Measurements from ENCODE around the gene DERA.
"Not testable (repeated sequence)": the region's sequence is repeated elsewhere in the genome, so short reads cannot be mapped to it uniquely, and the experiment has no call there.

DERA gene

GRCh38 chr12:15910864-15911721 is at the start of gene DERA:
Gene DERA (plus strand): TSS chr12:15911332. CDS start chr12:15911384, 52 bp downstream.
- peak; percentile 71 for DNase-seq

DNA sequence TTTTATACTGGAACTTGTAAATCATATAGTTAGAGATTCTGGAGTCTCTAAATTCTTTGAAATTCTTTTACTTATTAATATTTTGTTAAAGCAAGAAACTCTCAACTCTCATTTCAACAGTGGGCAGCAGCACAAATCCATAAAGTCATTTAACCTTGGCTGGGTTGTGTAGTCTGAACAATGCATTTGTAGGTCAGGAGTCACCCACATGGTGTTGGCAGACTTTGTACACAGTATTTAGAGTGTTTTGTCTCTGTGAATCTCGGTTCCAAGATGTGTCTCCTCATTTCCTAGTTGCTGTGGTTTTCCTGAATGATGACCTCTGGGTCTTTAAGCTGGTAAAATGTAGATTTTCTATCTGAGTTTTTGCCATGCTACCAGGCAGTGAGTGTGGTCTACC is 49.7 kb upstream of the DERA start:
- DNase-seq: no peak

GRCh38 chr12:15862840-15863239 is 48.3 kb upstream of the DERA start:
- no peak for DNase-seq

GRCh38 chr12:15863372-15863771 is 47.8 kb upstream of the DERA start:
- no peak for DNase-seq

DNA sequence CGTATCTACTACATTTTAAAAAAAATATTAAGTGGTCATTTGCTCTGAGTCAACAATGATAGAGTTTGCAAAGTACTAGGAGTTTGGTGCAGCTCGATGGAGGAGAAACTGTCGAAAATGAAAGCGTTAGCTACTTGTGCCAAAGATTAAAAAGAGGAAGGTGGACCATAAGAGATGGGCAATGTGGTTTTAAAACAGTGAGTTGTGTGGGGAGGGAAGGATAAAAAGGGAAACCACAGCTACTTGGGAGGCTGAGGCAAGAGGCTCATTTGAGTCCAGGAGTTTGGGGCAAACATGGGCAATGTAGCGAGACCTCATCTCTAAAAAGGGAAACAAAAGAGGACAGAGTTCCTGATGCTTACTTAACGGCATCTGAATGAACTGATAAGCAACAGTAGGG is 47.1 kb upstream of the DERA start:
- DNase-seq: no peak

DNA sequence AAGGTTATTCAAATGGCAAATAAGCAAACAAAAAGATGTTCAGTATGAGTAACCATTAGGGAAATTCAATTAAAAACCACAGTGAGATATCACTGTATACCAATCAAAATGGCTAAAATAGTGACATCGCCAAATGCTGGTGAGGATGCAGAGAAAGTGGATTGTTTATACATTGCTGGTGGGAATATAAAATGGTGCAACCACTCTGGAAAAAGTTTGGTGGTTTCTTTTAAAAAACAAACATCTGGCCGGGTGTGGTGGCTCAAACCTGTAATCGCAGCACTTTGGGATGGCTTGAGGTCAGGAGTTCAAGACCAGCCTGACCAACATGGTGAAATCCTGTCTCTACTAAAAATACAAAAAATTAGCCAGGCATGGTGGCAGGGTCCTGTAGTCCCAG is 42.9 kb upstream of the DERA start:
- DNase-seq: no peak

DNA sequence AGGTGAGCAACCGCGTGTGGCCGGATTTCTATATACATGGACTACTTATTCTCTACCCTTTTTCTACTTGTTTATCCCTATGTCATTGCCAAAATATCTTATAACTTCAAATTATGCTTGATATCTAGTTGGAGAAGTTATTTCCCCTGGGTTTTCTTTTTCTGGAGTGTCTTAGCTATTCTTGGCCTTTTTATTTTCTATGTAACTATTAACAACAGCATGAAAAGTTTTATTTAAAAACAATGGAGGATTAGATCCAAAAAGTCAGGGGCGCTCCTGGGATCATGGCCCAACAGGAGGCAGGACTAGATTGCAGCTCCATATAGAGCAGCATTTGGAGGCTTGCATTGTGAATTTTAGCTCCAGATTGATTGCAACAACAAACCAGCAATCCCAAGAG is 37.6 kb upstream of the DERA start:
- no peak for DNase-seq

- DNase-seq: not testable (repeated sequence)
These were observed 36.5 kb upstream of the DERA start for GRCh38 chr12:15874556-15875145.

DNA sequence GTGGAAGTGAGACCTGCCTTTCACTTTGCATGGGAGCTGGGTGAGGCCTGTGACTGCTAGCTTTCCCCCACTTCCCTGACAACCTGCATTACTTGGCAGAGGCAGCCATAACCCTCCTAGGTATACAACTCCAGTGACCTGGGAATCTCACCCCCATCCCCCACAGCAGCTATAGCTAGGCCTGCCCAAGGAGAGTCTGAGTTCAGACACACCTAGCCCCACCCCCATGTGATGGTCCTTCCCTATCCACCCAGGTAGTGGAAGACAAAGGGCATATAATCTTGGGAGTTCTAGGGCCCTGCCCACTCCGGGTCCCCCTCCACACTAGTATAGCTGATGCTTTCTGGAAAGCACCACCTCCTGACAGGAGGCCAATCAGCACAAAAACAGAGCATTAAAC is 35.3 kb upstream of the DERA start:
- no peak for DNase-seq

DNA sequence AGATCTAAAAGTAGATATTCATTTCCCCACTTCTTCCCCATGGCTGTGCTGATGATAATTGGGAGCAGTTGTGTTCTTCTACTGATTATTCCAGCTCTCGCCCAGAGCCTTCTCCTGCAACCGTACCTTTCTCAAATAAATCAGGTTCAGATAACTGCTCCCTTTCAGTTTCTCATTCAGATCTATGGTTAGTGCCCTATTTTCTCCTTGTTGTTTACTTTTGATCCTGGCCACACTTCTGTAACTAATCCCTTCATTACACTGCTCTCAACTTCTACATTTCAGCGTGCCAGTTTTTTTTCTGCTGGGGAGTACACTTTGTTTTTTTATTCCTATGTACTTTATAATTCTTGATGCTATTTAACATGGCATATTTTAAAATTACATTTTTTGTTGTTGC is 31.7 kb upstream of the DERA start:
- DNase-seq: no peak

DNA sequence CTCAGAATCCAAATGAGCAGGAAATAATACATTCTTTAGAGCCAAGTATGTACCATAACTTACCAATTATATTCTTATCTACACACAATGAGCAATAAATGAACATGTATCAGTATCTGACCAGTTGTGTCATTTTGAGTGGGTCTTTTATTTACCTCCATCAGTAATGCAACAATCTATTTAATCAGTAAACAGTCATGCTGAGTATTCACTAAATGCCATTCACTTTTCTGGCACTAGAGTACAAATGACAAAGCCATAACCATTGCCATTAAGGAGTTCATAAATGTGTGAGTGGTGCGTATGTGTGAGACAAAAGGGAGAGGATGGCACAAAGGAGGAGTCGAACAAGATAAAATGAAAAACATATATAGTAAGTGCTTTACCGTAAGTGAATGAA is 30.4 kb upstream of the DERA start:
- peak; percentile 27 for DNase-seq

DNA sequence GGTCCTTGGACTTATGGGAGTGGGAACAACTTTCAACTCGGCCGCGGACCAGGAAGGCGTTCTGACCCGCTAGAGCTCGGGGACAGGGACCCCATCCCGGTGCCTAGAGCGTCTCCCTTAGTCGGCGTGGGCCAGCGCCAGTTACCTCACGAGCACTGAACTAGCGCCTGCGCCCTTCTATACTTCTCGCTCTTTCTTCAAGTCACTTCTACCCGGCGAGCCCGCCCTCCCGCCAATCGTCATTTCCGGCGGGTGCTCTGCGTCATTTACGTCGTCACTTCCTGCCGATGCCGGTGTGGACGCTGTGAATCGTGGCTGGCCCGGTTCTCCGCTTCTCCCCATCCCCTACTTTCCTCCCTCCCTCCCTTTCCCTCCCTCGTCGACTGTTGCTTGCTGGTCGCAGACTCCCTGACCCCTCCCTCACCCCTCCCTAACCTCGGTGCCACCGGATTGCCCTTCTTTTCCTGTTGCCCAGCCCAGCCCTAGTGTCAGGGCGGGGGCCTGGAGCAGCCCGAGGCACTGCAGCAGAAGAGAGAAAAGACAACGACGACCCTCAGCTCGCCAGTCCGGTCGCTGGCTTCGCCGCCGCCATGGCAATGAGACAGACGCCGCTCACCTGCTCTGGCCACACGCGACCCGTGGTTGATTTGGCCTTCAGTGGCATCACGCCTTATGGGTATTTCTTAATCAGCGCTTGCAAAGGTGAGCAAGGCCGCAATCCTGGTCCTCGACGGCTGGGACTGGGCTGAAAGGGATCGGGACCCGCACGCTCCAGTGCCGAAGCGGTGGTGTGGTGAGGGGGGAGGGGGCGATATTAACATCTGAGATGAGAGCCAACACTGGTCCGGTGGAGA is 28.8 kb upstream of the DERA start, which contains the start of gene STRAP:
Gene STRAP, plus strand, starts transcription at position 270 of the 854 bp plus-strand sequence. Its CDS starts 321 bp downstream, at position 591.
- peak; percentile 96 for DNase-seq

DNA sequence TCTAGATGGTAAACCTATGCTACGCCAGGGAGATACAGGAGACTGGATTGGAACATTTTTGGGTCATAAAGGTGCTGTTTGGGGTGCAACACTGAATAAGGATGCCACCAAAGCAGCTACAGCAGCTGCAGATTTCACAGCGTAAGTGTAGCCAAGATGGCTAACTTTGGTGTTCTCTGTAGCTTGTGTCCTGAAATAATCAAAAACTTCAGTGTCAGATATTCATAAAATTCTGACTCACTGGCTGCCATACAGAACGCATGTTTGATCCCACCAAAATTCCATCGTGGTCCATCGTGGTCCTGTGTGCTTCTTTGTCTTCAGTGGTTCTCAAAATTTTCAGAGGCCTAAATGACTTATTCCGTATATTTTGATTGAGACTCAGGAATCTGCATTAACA is 27.6 kb upstream of the DERA start:
- no peak for DNase-seq

- DNase-seq: peak; percentile 84
These were observed 24.6 kb upstream of the DERA start for GRCh38 chr12:15886372-15887042.

DNA sequence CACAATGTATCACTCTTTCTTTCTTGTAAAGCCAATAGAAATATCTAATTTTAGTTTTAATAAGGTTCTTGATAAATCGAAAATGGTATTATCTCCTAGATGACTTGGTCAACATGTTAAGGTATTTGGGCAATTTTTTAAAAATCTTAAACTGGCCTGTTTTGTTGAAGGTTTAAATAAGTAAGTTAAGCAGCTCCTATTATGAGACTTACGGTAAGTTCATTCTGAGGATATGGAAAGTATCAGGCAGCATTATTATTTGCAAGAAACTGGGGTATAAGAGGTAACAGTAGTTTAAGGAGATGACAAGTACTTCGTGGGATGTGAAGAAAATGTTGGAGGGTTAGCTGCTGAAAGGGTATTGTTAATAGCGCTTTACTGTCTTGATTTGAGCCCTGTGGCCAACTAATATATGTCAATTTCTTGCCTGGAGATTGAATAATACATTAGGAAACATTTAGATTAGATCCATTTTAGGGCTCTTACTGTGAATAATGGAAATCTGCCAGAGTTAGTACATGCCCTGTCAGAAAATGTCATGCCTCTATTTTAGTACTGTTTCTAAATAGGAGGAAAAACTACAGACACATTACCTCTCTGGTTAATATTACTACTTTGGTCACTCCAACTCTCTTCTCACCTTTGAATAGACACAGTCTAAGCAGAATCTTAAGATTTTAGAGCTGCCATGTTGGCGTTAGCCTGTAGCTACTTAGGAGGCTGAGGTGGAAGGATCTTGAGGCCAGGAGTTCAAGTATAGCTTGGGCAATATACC is 23.9 kb upstream of the DERA start:
- no peak for DNase-seq

GRCh38 chr12:15892645-15893259 is 18.4 kb upstream of the DERA start:
- DNase-seq: no peak

GRCh38 chr12:15893260-15893659 is 17.9 kb upstream of the DERA start:
- DNase-seq: no peak

DNA sequence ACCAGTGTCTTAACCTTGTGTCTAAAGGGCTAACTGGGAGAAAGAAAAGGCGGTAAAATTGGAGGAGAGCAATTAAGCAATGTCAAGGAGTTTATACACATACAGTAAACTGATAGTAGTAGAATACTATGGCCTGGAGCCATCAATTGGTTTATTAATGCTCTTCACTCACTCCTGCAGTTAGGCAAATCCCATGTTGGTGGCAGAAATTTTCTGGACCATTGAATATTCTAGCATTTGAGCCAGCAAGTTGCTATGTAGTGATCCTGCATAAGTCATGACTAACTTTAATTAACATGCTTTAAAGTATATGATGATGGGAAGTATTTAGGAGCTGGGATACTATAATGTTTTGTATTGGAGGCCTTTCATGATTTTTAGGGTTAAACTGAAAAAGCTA is 14.3 kb upstream of the DERA start:
- no peak for DNase-seq

- no peak for DNase-seq
These were observed 13.7 kb upstream of the DERA start for GRCh38 chr12:15897433-15897832.

DNA sequence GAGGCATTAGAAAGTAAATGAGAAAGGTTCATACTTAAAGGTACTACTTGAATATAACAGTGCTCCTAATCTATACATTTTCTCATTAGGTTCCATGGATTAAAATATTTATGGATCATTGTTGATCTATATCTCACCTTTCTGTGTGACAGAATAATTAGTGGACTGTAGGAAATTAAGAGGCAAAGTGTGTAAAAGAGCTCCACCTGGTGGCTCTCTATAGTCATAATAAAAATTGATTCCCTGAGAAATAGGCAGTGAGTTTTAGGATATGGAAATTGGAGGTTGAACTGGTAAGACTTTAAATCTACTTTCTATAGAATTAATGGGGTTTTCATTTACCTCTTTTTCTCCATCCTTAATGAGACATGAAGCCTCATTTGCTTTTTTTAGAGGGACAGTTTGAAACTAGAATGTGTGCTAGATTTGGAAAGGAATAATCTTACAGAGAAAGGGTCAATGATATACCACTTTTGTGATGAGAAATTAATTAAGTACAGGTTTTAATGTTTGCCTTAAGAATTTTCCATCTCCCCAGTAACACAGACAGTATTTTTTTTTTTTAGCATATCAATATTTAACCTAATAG is 11.8 kb upstream of the DERA start:
- no peak for DNase-seq

GRCh38 chr12:15904378-15904920 is 6.7 kb upstream of the DERA start:
- no peak for DNase-seq

Data from NCI-H1092 (cell line).